ENCODE data around the gene THSD7A.

The THSD7A gene

GRCh38 chr7:11831736-11832495, at the start of gene THSD7A:
THSD7A (minus strand) TSS chr7:11832198; CDS start chr7:11831946, 252 bp downstream.
- WGBS (ENCODE audit: insufficient coverage, insufficient read length) = no CpG with 5 or more reads among the region's 62 CpGs
- no peaks in the 10 kb centered on the region for H3K36me3 ChIP-seq (ENCODE audit: control insufficient read depth, insufficient read depth, low read length)
- DNase-seq (ENCODE audit: low read depth, low spot score) = no peak

DNA sequence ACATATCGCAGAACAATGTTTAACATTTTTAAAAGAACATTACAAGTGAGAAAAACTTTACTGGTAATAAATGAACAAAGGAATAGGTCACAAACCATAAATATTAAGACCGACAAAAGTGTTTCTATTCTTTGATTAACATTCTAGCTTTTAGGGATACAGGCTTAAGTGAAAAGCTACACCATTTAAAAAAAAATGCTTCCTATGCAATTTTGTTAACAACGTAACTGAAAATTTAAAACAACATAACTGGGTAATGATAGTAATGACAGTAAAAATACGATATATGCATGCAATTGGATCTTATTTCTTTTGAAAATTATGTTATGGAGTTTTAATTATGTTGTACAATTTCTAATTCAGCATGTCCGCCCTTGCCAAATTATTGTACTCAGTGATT, 49.7 kb upstream of the THSD7A start:
- Histone ChIP-seq H3K4me1 (ENCODE audit: control insufficient read depth, insufficient read depth, low read length) (no peaks in the 10 kb centered on the region), H3K9me3 (ENCODE audit: control insufficient read depth, insufficient read depth, low read length) (no peaks in the 10 kb centered on the region), H3K27me3 (ENCODE audit: control insufficient read depth, insufficient read depth, low read length) (no peaks in the 10 kb centered on the region), H3K27ac (ENCODE audit: low read length) (no peak overlapping the region), H3K4me3 (ENCODE audit: low read length) (no peak overlapping the region), H3K36me3 (ENCODE audit: control insufficient read depth, insufficient read depth, low read length) (no peaks in the 10 kb centered on the region)
- 100% methylated on average over 1 of the region's 5 CpGs for WGBS (ENCODE audit: insufficient coverage, insufficient read length)
- no peak for DNase-seq (ENCODE audit: low read depth, low spot score)

More at GRCh38 chr7:11831736-11832495, at the start of gene THSD7A:
- Histone ChIP-seq H3K4me3 (ENCODE audit: low read length) (peak within 1 kb of the TSS; percentile 72; the same call in 1 of the 2 replicates), H3K27ac (ENCODE audit: low read length) (no peak within 1 kb of the TSS), H3K27me3 (ENCODE audit: control insufficient read depth, insufficient read depth, low read length) (peaks cover 1% of the 10 kb centered on the region; the same call in 1 of the 2 replicates), H3K9me3 (ENCODE audit: control insufficient read depth, insufficient read depth, low read length) (no peaks in the 10 kb centered on the region), H3K4me1 (ENCODE audit: control insufficient read depth, insufficient read depth, low read length) (no peaks in the 10 kb centered on the region)

DNA sequence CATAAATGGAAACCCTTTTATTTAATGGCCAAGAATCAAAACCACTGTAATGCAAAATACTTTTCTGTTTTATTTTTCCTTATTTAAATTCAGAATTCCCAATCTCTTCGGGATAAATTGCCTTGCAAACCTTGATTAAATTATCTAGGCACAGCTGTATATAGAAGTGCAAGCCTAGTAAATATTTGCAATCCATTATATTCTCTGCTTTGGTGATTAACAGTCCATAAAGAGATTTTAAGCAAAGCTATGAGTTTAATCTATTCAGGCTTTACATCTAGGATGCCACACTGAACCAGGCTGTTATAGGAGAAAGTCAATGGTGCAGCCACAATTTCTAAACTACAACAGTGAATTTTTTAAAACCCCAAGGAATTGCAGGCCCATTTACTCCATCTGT, 43.6 kb upstream of the THSD7A start:
- H3K27ac ChIP-seq (ENCODE audit: low read length) = no peak overlapping the region
- no CpG with 5 or more reads among the region's 1 CpG for WGBS (ENCODE audit: insufficient coverage, insufficient read length)
- no peaks in the 10 kb centered on the region for H3K9me3 ChIP-seq (ENCODE audit: control insufficient read depth, insufficient read depth, low read length)
- DNase-seq (ENCODE audit: low read depth, low spot score) = no peak
- no peaks in the 10 kb centered on the region for H3K36me3 ChIP-seq (ENCODE audit: control insufficient read depth, insufficient read depth, low read length)
- no peaks in the 10 kb centered on the region for H3K4me1 ChIP-seq (ENCODE audit: control insufficient read depth, insufficient read depth, low read length)
- H3K27me3 ChIP-seq (ENCODE audit: control insufficient read depth, insufficient read depth, low read length) = no peaks in the 10 kb centered on the region
- H3K4me3 ChIP-seq (ENCODE audit: low read length) = no peak overlapping the region

- no peak overlapping the region for H3K27ac ChIP-seq (ENCODE audit: low read length)
- WGBS (ENCODE audit: insufficient coverage, insufficient read length) = no CpG with 5 or more reads among the region's 2 CpGs
- no peak overlapping the region for H3K4me3 ChIP-seq (ENCODE audit: low read length)
- H3K36me3 ChIP-seq (ENCODE audit: control insufficient read depth, insufficient read depth, low read length) = no peaks in the 10 kb centered on the region
- H3K9me3 ChIP-seq (ENCODE audit: control insufficient read depth, insufficient read depth, low read length) = peaks cover 1% of the 10 kb centered on the region; the same call in 1 of the 2 replicates
- no peaks in the 10 kb centered on the region for H3K27me3 ChIP-seq (ENCODE audit: control insufficient read depth, insufficient read depth, low read length)
- no peak for DNase-seq (ENCODE audit: low read depth, low spot score)
- no peaks in the 10 kb centered on the region for H3K4me1 ChIP-seq (ENCODE audit: control insufficient read depth, insufficient read depth, low read length)
Observed at GRCh38 chr7:11865671-11866070, 33.7 kb upstream of the THSD7A start.

DNA sequence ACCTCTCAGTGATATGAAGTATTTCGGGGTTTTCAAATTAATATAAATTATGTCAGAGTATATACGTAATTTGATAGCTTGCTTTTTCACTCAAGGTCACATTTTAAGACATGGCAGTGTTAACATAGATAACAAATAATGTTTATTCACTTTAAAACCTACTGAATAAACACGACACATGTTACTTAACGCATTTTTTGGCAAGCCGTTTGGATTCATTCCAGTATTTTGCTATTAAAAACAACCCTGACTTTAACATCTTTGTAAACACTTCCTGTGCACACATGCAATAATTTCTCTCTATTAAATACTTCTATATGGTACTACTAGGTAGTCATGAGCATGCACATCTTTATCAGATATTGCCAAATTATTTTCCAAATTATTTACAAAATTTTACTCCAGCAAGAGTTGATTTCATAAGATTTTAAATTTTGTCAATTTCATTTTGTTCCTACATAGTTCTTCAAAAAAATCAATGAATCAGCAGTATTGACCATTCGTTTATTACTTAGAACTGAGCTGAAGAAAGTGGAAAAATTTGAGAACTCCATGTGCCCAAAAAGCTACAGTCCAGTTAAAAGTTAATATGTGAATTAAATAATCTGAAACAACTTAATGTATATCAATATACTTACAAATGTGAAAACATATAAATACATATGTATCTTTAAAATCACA, 26.8 kb upstream of the THSD7A start:
- Histone ChIP-seq H3K4me1 (ENCODE audit: control insufficient read depth, insufficient read depth, low read length) (no peaks in the 10 kb centered on the region), H3K9me3 (ENCODE audit: control insufficient read depth, insufficient read depth, low read length) (no peaks in the 10 kb centered on the region), H3K27ac (ENCODE audit: low read length) (no peak overlapping the region), H3K27me3 (ENCODE audit: control insufficient read depth, insufficient read depth, low read length) (no peaks in the 10 kb centered on the region), H3K4me3 (ENCODE audit: low read length) (no peak overlapping the region), H3K36me3 (ENCODE audit: control insufficient read depth, insufficient read depth, low read length) (no peaks in the 10 kb centered on the region)
- no peak for DNase-seq (ENCODE audit: low read depth, low spot score)
- no CpG with 5 or more reads among the region's 6 CpGs for WGBS (ENCODE audit: insufficient coverage, insufficient read length)

DNA sequence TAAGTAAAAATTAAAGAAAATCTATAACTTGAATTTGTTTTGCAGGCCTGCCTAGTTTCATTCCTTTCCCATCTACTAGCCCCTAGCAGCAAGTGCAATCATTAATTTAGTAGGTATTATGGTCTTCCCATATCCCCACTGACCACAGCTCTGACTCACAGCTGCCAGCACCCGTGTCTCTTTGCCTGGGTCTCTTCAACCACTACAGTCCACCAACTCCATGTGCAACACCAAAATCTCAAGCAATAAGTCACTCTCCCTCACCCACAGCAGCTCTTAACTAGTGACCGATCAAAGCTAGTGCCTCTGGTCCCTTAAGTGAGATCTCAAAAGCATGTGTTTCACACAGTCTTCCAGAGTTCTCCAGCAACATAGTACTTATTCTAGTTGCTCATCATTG, 26.0 kb upstream of the THSD7A start:
- no peak overlapping the region for H3K27ac ChIP-seq (ENCODE audit: low read length)
- no peak for DNase-seq (ENCODE audit: low read depth, low spot score)
- no peaks in the 10 kb centered on the region for H3K36me3 ChIP-seq (ENCODE audit: control insufficient read depth, insufficient read depth, low read length)
- no peaks in the 10 kb centered on the region for H3K27me3 ChIP-seq (ENCODE audit: control insufficient read depth, insufficient read depth, low read length)
- H3K4me3 ChIP-seq (ENCODE audit: low read length) = no peak overlapping the region
- WGBS (ENCODE audit: insufficient coverage, insufficient read length) = no CpG with 5 or more reads among the region's 2 CpGs
- H3K4me1 ChIP-seq (ENCODE audit: control insufficient read depth, insufficient read depth, low read length) = no peaks in the 10 kb centered on the region
- no peaks in the 10 kb centered on the region for H3K9me3 ChIP-seq (ENCODE audit: control insufficient read depth, insufficient read depth, low read length)

DNA sequence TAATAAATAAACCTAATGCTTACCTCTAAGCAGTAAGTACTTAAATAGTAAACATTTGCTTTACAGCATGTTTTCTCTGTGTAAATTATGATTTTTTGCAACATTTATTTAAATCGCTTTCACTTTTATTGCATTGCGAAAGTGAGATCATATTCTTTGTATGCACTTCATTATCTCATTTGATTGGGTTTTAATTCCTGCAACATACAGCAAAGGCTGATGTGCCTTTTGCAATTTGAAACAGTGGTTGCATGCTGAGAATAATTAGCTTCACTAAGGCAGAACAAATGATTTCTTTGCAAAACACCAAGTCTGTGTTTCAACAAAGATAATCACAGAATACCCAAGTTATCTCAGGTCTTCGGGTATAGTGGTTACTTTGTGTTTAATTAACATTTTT, 16.3 kb upstream of the THSD7A start:
- Histone ChIP-seq H3K36me3 (ENCODE audit: control insufficient read depth, insufficient read depth, low read length) (no peaks in the 10 kb centered on the region), H3K9me3 (ENCODE audit: control insufficient read depth, insufficient read depth, low read length) (no peaks in the 10 kb centered on the region), H3K4me1 (ENCODE audit: control insufficient read depth, insufficient read depth, low read length) (no peaks in the 10 kb centered on the region; the same call in 1 of the 2 replicates), H3K27me3 (ENCODE audit: control insufficient read depth, insufficient read depth, low read length) (no peaks in the 10 kb centered on the region), H3K4me3 (ENCODE audit: low read length) (no peak overlapping the region), H3K27ac (ENCODE audit: low read length) (no peak overlapping the region)
- WGBS (ENCODE audit: insufficient coverage, insufficient read length) = no CpG with 5 or more reads among the region's 3 CpGs
- DNase-seq (ENCODE audit: low read depth, low spot score) = no peak

DNA sequence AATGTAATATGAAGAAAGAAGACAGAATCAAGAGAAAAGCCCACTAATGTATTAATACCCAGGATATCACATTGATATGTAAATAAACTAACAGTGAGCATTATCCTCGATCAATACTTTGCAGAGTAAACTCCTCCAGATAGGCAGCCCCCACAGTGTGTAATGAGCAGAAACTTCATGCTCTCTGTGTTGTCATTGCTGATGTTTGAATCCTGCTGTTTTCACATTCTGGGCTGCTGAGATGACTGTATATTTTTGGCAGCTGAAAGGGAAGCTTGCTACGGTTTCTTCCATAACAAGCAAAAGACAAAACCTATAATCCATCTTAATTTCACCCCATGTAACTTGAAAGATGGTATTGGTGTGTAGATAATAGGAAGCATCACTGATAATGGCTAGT, 15.3 kb upstream of the THSD7A start:
- DNase-seq (ENCODE audit: low read depth, low spot score) = no peak
- Histone ChIP-seq H3K36me3 (ENCODE audit: control insufficient read depth, insufficient read depth, low read length) (no peaks in the 10 kb centered on the region), H3K4me3 (ENCODE audit: low read length) (no peak overlapping the region), H3K9me3 (ENCODE audit: control insufficient read depth, insufficient read depth, low read length) (no peaks in the 10 kb centered on the region), H3K27me3 (ENCODE audit: control insufficient read depth, insufficient read depth, low read length) (no peaks in the 10 kb centered on the region), H3K27ac (ENCODE audit: low read length) (no peak overlapping the region), H3K4me1 (ENCODE audit: control insufficient read depth, insufficient read depth, low read length) (no peaks in the 10 kb centered on the region; the same call in 1 of the 2 replicates)
- no CpG with 5 or more reads among the region's 2 CpGs for WGBS (ENCODE audit: insufficient coverage, insufficient read length)

- Histone ChIP-seq H3K4me1 (ENCODE audit: control insufficient read depth, insufficient read depth, low read length) (no peaks in the 10 kb centered on the region; the same call in 1 of the 2 replicates), H3K9me3 (ENCODE audit: control insufficient read depth, insufficient read depth, low read length) (no peaks in the 10 kb centered on the region), H3K36me3 (ENCODE audit: control insufficient read depth, insufficient read depth, low read length) (no peaks in the 10 kb centered on the region), H3K4me3 (ENCODE audit: low read length) (no peak overlapping the region), H3K27me3 (ENCODE audit: control insufficient read depth, insufficient read depth, low read length) (no peaks in the 10 kb centered on the region), H3K27ac (ENCODE audit: low read length) (no peak overlapping the region)
- no peak for DNase-seq (ENCODE audit: low read depth, low spot score)
- no CpG with 5 or more reads among the region's 5 CpGs for WGBS (ENCODE audit: insufficient coverage, insufficient read length)
Observed at GRCh38 chr7:11846361-11846955, 14.5 kb upstream of the THSD7A start.

DNA sequence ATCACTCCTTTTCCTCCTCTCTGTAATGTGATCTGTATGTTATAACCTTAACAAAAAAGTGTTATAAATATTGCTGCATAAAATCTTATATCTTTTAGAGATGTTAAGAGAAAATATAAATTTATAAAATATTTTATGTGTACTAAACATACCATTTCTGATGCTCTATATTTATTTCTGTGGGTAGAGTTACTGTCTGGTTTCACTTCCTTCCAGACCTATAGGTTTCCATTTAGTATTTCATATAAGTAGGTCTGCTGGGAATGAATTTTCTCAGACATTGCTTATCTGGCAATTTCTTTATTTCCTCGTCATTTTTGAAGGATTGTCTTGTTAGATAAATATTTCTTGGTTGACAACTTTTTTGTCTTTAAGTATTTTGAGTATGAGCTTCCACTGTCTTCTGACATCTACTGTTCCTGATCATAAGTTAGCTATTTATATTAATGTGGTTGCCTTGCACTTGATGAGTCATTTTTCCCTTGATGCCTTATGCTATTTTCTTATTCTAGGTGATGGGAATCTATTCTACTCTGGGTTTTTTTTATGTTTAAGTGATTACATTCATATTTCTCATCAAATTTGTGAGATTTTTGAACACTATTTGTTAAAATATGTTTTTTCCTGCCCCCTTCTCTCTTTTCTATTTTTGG, 11.2 kb upstream of the THSD7A start:
- Histone ChIP-seq H3K27me3 (ENCODE audit: control insufficient read depth, insufficient read depth, low read length) (no peaks in the 10 kb centered on the region), H3K4me3 (ENCODE audit: low read length) (no peak overlapping the region), H3K27ac (ENCODE audit: low read length) (no peak overlapping the region), H3K9me3 (ENCODE audit: control insufficient read depth, insufficient read depth, low read length) (no peaks in the 10 kb centered on the region), H3K36me3 (ENCODE audit: control insufficient read depth, insufficient read depth, low read length) (no peaks in the 10 kb centered on the region), H3K4me1 (ENCODE audit: control insufficient read depth, insufficient read depth, low read length) (no peaks in the 10 kb centered on the region)
- DNase-seq (ENCODE audit: low read depth, low spot score) = no peak
- no CpG with 5 or more reads among the region's 1 CpG for WGBS (ENCODE audit: insufficient coverage, insufficient read length)
